ENCODE data around the gene ARRB1. TPM values are rescaled to one million over a fixed set of nuclear protein-coding genes. Genes with fewer than 3 reads are reported as not detected.

Gene ARRB1
- polyA plus RNA-seq, 2 of the 4 experiments (the other 2 are of a cell fraction), result 6.8 to 14.3 TPM

DNA sequence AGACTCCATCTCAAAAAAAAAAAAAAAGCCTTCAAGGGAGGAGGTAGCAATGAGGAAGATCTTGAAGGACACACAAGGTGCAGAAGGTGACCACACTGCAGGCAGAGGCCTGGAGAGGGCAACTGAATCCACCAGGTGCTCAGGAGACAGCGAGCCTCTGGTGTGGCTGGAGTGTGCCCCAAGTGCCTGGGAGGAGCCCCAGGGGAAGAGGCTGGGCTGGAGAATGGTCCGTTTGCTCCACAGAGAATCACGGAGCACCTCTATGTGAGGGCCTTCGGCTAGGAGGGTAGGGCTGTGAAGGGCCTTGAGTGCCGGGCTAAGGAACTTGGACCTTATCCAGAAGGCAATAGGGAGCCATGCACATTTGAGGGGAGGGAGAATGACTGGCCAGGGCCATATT is 50.3 kb downstream of the ARRB1 start:
- Histone ChIP-seq H3K9me3 (no peaks in the 10 kb centered on the region), H3K4me1 (peaks cover 6% of the 10 kb centered on the region; the same call in 2 of the 3 replicates), H3K4me3 (no peak overlapping the region), H3K4me2 (no peak overlapping the region), H3K27ac (no peak overlapping the region)
- FAIRE-seq (no peak), DNase-seq (ENCODE audit: low read depth in 1 of 2, low spot score in 1 of 2) (no peak), ATAC-seq (peak in 1 of 2 experiments; percentile 47; a peak in 3 of 6 replicates)
- WGBS (ENCODE audit: missing lambda C conversion rate), result 80% methylated on average over 5 of the region's 5 CpGs
- CTCF ChIA-PET, result interaction anchor here (0.9 to 2.0 kb wide), 2 partner anchors 10 to 84 kb away, joined by 4 to 6 read pairs; no protein-coding TSS in a partner anchor
- TF ChIP-seq RNF2 (IDR thresholded peaks at IDR 0.05; ENCODE audit: borderline replicate concordance, low read depth) (no peak), HOXA7 (CRISPR knock-in tag; IDR thresholded peaks at IDR 0.05) (no peak), PHF8 (IDR thresholded peaks at IDR 0.05; ENCODE audit: borderline replicate concordance, low read depth) (no peak), RCOR1 (IDR thresholded peaks at IDR 0.05; ENCODE audit: low read depth, low read length) (no peak), JUNB (IDR thresholded peaks at IDR 0.05) (no peak), EHMT2 (IDR thresholded peaks at IDR 0.05; ENCODE audit: low read depth) (no peak), BHLHE40 (IDR thresholded peaks at IDR 0.05; ENCODE audit: low read depth, low read length) (no peak), HES2 (IDR thresholded peaks at IDR 0.05) (no peak), RFX5 (IDR thresholded peaks at IDR 0.05) (no peak), E2F6 (IDR thresholded peaks at IDR 0.05; ENCODE audit: borderline replicate concordance, low read depth) (no peak), ZSCAN20 (CRISPR knock-in tag; IDR thresholded peaks at IDR 0.05) (no peak), CTCF (IDR thresholded peaks at IDR 0.05) (no peak), USF2 (IDR thresholded peaks at IDR 0.05) (no peak)
- TF ChIP-seq, protein P1, sequence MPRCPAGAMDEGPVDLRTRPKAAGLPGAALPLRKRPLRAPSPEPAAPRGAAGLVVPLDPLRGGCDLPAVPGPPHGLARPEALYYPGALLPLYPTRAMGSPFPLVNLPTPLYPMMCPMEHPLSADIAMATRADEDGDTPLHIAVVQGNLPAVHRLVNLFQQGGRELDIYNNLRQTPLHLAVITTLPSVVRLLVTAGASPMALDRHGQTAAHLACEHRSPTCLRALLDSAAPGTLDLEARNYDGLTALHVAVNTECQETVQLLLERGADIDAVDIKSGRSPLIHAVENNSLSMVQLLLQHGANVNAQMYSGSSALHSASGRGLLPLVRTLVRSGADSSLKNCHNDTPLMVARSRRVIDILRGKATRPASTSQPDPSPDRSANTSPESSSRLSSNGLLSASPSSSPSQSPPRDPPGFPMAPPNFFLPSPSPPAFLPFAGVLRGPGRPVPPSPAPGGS (IDR thresholded peaks at IDR 0.05), result no peak
- TF ChIP-seq, protein P2, sequence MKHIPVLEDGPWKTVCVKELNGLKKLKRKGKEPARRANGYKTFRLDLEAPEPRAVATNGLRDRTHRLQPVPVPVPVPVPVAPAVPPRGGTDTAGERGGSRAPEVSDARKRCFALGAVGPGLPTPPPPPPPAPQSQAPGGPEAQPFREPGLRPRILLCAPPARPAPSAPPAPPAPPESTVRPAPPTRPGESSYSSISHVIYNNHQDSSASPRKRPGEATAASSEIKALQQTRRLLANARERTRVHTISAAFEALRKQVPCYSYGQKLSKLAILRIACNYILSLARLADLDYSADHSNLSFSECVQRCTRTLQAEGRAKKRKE (CRISPR knock-in tag; IDR thresholded peaks at IDR 0.05; ENCODE audit: low read depth), result no peak
- POLR2A ChIA-PET, result no interaction called here

GRCh38 chr11:75298976-75299260 is 52.5 kb downstream of the ARRB1 start:
- DNase-seq (ENCODE audit: low read depth in 1 of 2, low spot score in 1 of 2) (no peak), ATAC-seq (no peak), FAIRE-seq (no peak)
- ChIA-PET CTCF (interaction anchor here (0.7 kb wide), 1 partner anchor 89 kb away, joined by 3 read pairs; no protein-coding TSS in a partner anchor), POLR2A (no interaction called here)
- Histone ChIP-seq H3K9me3 (no peaks in the 10 kb centered on the region), H3K4me3 (no peak overlapping the region), H3K4me2 (no peak overlapping the region), H3K27ac (no peak overlapping the region), H3K4me1 (peaks cover 6% of the 10 kb centered on the region; the same call in 2 of the 3 replicates)
- TF ChIP-seq E2F6 (IDR thresholded peaks at IDR 0.05; ENCODE audit: borderline replicate concordance, low read depth), result no peak
- no peak for TF ChIP-seq SMC3 (IDR thresholded peaks at IDR 0.05)
- TF ChIP-seq POLR2A (IDR thresholded peaks at IDR 0.05; ENCODE audit: low read length), result no peak

All from A549 (cell line).